Kidney epithelial cell (primary cell): ENCODE measurements around the gene CLCN1. TPM values are rescaled to one million over a fixed set of nuclear protein-coding genes. Genes with fewer than 3 reads are reported as not detected.

Experiments used
- DNase-seq: peaks from one replicate; pipeline ENCODE4 v3.0.0-alpha.2; 2010; ENCODE audit warnings: low read depth
- H3K27me3 ChIP-seq: 2 replicates; pipeline ENCODE4 v1.6.0; 2011; ENCODE audit warnings: low read length; ENCODE audit not compliant: control insufficient read depth, insufficient read depth
- H3K36me3 ChIP-seq: 2 replicates; pipeline ENCODE4 v1.5.1; 2011; ENCODE audit warnings: low read length; ENCODE audit not compliant: control insufficient read depth, insufficient read depth
- H3K4me3 ChIP-seq: 2 replicates; pipeline ENCODE4 v1.5.1; 2011; ENCODE audit warnings: low read depth, mild to moderate bottlenecking, control low read depth, low read length
- CTCF ChIP-seq: IDR thresholded peaks from 2 replicates; pipeline ENCODE4 v1.5.1; 2011; ENCODE audit warnings: mild to moderate bottlenecking, moderate library complexity, low read length, control low read depth, inconsistent platforms; ENCODE audit not compliant: insufficient read depth, poor library complexity, severe bottlenecking
- total RNA-seq: library from RNA; depleted of rRNA; stranded (reverse); fragments of >200 nt; gene quantifications from 2 replicates; pipeline ENCODE4 v1.2.3, GENCODE V29; 2015

Gene CLCN1
- total RNA-seq, 1 donor from 2014 or later: not detected

GRCh38 chr7:143320620-143321019, 4.7 kb downstream of the CLCN1 start:
- no peak for DNase-seq
- no peak for TF ChIP-seq CTCF

GRCh38 chr7:143321242-143321641, 5.3 kb downstream of the CLCN1 start:
- no peak for TF ChIP-seq CTCF
- no peak overlapping the region for H3K4me3 ChIP-seq
- no peaks in the 10 kb centered on the region for H3K36me3 ChIP-seq
- H3K27me3 ChIP-seq: peaks cover 2% of the 10 kb centered on the region
- DNase-seq: no peak

More at GRCh38 chr7:143320620-143321019, 4.7 kb downstream of the CLCN1 start:
- Histone ChIP-seq H3K27me3 (peaks cover 2% of the 10 kb centered on the region), H3K36me3 (no peaks in the 10 kb centered on the region), H3K4me3 (no peak overlapping the region)

GRCh38 chr7:143321734-143322133, 5.8 kb downstream of the CLCN1 start:
- H3K36me3 ChIP-seq: no peaks in the 10 kb centered on the region
- H3K27me3 ChIP-seq: peaks cover 2% of the 10 kb centered on the region
- no peak for DNase-seq
- no peak overlapping the region for H3K4me3 ChIP-seq
- no peak for TF ChIP-seq CTCF

- Histone ChIP-seq H3K27me3 (peaks cover 2% of the 10 kb centered on the region), H3K36me3 (no peaks in the 10 kb centered on the region), H3K4me3 (no peak overlapping the region)
- no peak for TF ChIP-seq CTCF
- no peak for DNase-seq
Observed at GRCh38 chr7:143322760-143323633, 7.1 kb downstream of the CLCN1 start.

GRCh38 chr7:143323653-143324052, 7.7 kb downstream of the CLCN1 start:
- H3K4me3 ChIP-seq: no peak overlapping the region
- H3K36me3 ChIP-seq: no peaks in the 10 kb centered on the region
- no peak for TF ChIP-seq CTCF
- H3K27me3 ChIP-seq: peaks cover 2% of the 10 kb centered on the region
- DNase-seq: no peak
